BLaER1 treated with 17β-estradiol and CSF1 and Interleukin-3, amounts not matched to agents 10 nM and 100 nM (cell line): ENCODE results near the gene PDE1C.
A peak's percentile ranks its signal among the peaks of the same experiment; 100 is the strongest.

ENCODE experiments used
- H3K27ac ChIP-seq, 11 experiments: shearing (Covaris generic); formaldehyde crosslinking; 2 replicates each; pipeline ENCODE4 v1.8.1; 2022
- H3K27me3 ChIP-seq, 11 experiments: shearing (Covaris generic); formaldehyde crosslinking; 2 replicates each; pipeline ENCODE4 v1.8.1; 2022
- H3K36me3 ChIP-seq, 11 experiments: shearing (Covaris generic); formaldehyde crosslinking; 2 replicates each; pipeline ENCODE4 v1.8.1; 2022
- H3K4me1 ChIP-seq, 10 experiments: shearing (Covaris generic); formaldehyde crosslinking; 2 replicates each; pipeline ENCODE4 v1.8.1; 2022
- H3K4me2 ChIP-seq, 11 experiments: shearing (Covaris generic); formaldehyde crosslinking; 2 replicates each; pipeline ENCODE4 v1.8.1; 2022
- H3K4me3 ChIP-seq, 10 experiments: shearing (Covaris generic); formaldehyde crosslinking; 2 replicates each; pipeline ENCODE4 v1.8.1; 2022
- H3K9ac ChIP-seq, 11 experiments: shearing (Covaris generic); formaldehyde crosslinking; 2 replicates each; pipeline ENCODE4 v1.8.1; 2022
- H3K9me3 ChIP-seq, 11 experiments: shearing (Covaris generic); formaldehyde crosslinking; replicated peaks in 1 of 11; 2 replicates each; pipeline ENCODE4 v1.8.1; 2022
- H4K20me1 ChIP-seq, 11 experiments: shearing (Covaris generic); formaldehyde crosslinking; 2 replicates each; pipeline ENCODE4 v1.8.1; 2022
- Cebpa-rat ChIP-seq, 11 experiments: shearing (Covaris generic); IDR thresholded peaks; 2 replicates each; pipeline ENCODE4 v1.8.1; 2022

Gene PDE1C

GRCh38 chr7:31857172-31857571 lies 213.0 kb downstream of the PDE1C start:
- no peak overlapping the region for H3K4me3 ChIP-seq
- peak overlapping the region in 3 of 11 experiments; percentile 9 to 43 (median 16); a peak in 2 of 22 replicates for H3K9ac ChIP-seq
- no peaks in the 10 kb centered on the region for H3K36me3 ChIP-seq
- no peaks in the 10 kb centered on the region for H3K9me3 ChIP-seq
- H3K27ac ChIP-seq, result peak overlapping the region in 4 of 11 experiments; percentile 65 to 86 (median 74); a peak in 9 of 22 replicates
- H3K4me1 ChIP-seq, result peaks cover 0 to 37% (median 2%) of the 10 kb centered on the region in 10 experiments; a peak in 8 of 20 replicates
- H4K20me1 ChIP-seq, result no peaks in the 10 kb centered on the region
- H3K4me2 ChIP-seq, result peak overlapping the region in 4 of 11 experiments; percentile 63 to 96 (median 74); a peak in 8 of 22 replicates
- no peak; a peak in 1 of 22 replicates for TF ChIP-seq Cebpa-rat (IDR thresholded peaks at IDR 0.05)
- no peaks in the 10 kb centered on the region for H3K27me3 ChIP-seq

- Histone ChIP-seq H3K9me3 (no peaks in the 10 kb centered on the region), H3K36me3 (no peaks in the 10 kb centered on the region), H3K9ac (no peak overlapping the region), H3K4me2 (peak overlapping the region in 3 of 11 experiments; percentile 73 to 96 (median 75); a peak in 7 of 22 replicates), H3K4me1 (peaks cover 0 to 37% (median 2%) of the 10 kb centered on the region in 10 experiments; a peak in 8 of 20 replicates), H3K27me3 (no peaks in the 10 kb centered on the region), H3K27ac (peak overlapping the region in 3 of 11 experiments; percentile 34 to 75 (median 72); a peak in 4 of 22 replicates), H3K4me3 (no peak overlapping the region), H4K20me1 (no peaks in the 10 kb centered on the region)
- TF ChIP-seq Cebpa-rat (IDR thresholded peaks at IDR 0.05), result no peak
Measured at GRCh38 chr7:31856337-31856736, 213.9 kb downstream of the PDE1C start.

- TF ChIP-seq Cebpa-rat (IDR thresholded peaks at IDR 0.05), result no peak
- Histone ChIP-seq H3K4me3 (no peak overlapping the region), H3K9ac (no peak overlapping the region), H3K4me2 (peak overlapping the region in 1 of 11 experiments; percentile 75; a peak in 2 of 22 replicates), H3K9me3 (no peaks in the 10 kb centered on the region), H3K27me3 (no peaks in the 10 kb centered on the region), H3K36me3 (no peaks in the 10 kb centered on the region), H3K27ac (no peak overlapping the region), H4K20me1 (no peaks in the 10 kb centered on the region), H3K4me1 (peaks cover 0 to 41% (median 2%) of the 10 kb centered on the region in 10 experiments; a peak in 8 of 20 replicates)
Measured at GRCh38 chr7:31855530-31855929, 214.7 kb downstream of the PDE1C start.

- no peaks in the 10 kb centered on the region for H3K27me3 ChIP-seq
- H3K4me2 ChIP-seq, result 0 out of 22 replicates have a peak overlapping the region, but pooled peaks of 1 of the 11 experiments have one; percentile 16
- no peak overlapping the region for H3K9ac ChIP-seq
- H4K20me1 ChIP-seq, result no peaks in the 10 kb centered on the region
- no peak overlapping the region for H3K27ac ChIP-seq
- H3K4me1 ChIP-seq, result peaks cover 0 to 41% (median 2%) of the 10 kb centered on the region in 10 experiments; a peak in 8 of 20 replicates
- no peaks in the 10 kb centered on the region for H3K9me3 ChIP-seq
- no peak for TF ChIP-seq Cebpa-rat (IDR thresholded peaks at IDR 0.05)
- H3K4me3 ChIP-seq, result no peak overlapping the region
- H3K36me3 ChIP-seq, result no peaks in the 10 kb centered on the region
Measured at GRCh38 chr7:31853380-31853779, 216.8 kb downstream of the PDE1C start.

- no peak for TF ChIP-seq Cebpa-rat (IDR thresholded peaks at IDR 0.05)
- Histone ChIP-seq H3K4me1 (peaks cover 0 to 31% (median 2%) of the 10 kb centered on the region in 10 experiments; a peak in 8 of 20 replicates), H3K27ac (no peak overlapping the region), H3K36me3 (no peaks in the 10 kb centered on the region), H3K4me2 (no peak overlapping the region), H3K9me3 (no peaks in the 10 kb centered on the region), H4K20me1 (no peaks in the 10 kb centered on the region), H3K9ac (no peak overlapping the region), H3K4me3 (no peak overlapping the region), H3K27me3 (no peaks in the 10 kb centered on the region)
Measured at GRCh38 chr7:31852462-31852861, 217.7 kb downstream of the PDE1C start.

- Histone ChIP-seq H3K9ac (no peak overlapping the region), H3K27ac (no peak overlapping the region), H3K36me3 (no peaks in the 10 kb centered on the region), H3K27me3 (no peaks in the 10 kb centered on the region), H3K4me2 (no peak overlapping the region), H4K20me1 (no peaks in the 10 kb centered on the region), H3K4me3 (no peak overlapping the region), H3K9me3 (no peaks in the 10 kb centered on the region), H3K4me1 (peaks cover 0 to 19% (median 0%) of the 10 kb centered on the region in 10 experiments; a peak in 7 of 20 replicates)
- no peak for TF ChIP-seq Cebpa-rat (IDR thresholded peaks at IDR 0.05)
Measured at GRCh38 chr7:31851119-31851518, 219.1 kb downstream of the PDE1C start.

- Histone ChIP-seq H3K4me2 (peak overlapping the region in 1 of 11 experiments; percentile 11; a peak in 1 of 22 replicates), H3K4me3 (no peak overlapping the region), H3K9ac (no peak overlapping the region), H3K27ac (no peak overlapping the region), H3K9me3 (peaks cover 0 to 4% (median 2%) of the 10 kb centered on the region in 11 experiments; a peak in 9 of 22 replicates), H3K4me1 (peaks cover 0 to 15% (median 0%) of the 10 kb centered on the region in 10 experiments; a peak in 3 of 20 replicates), H4K20me1 (no peaks in the 10 kb centered on the region), H3K27me3 (no peaks in the 10 kb centered on the region), H3K36me3 (no peaks in the 10 kb centered on the region)
- no peak for TF ChIP-seq Cebpa-rat (IDR thresholded peaks at IDR 0.05)
Measured at GRCh38 chr7:31850601-31851000, 219.6 kb downstream of the PDE1C start.

GRCh38 chr7:31850066-31850465 lies 220.1 kb downstream of the PDE1C start:
- Histone ChIP-seq H3K36me3 (no peaks in the 10 kb centered on the region), H3K9ac (no peak overlapping the region), H3K27me3 (no peaks in the 10 kb centered on the region), H3K27ac (no peak overlapping the region), H3K9me3 (peaks cover 4 to 9% (median 7%) of the 10 kb centered on the region in 11 experiments; a peak in 13 of 22 replicates), H4K20me1 (no peaks in the 10 kb centered on the region), H3K4me3 (no peak overlapping the region), H3K4me1 (peaks cover 0 to 15% (median 0%) of the 10 kb centered on the region in 10 experiments; a peak in 3 of 20 replicates), H3K4me2 (peak overlapping the region in 3 of 11 experiments; percentile 5 to 24 (median 11); a peak in 3 of 22 replicates)
- TF ChIP-seq Cebpa-rat (IDR thresholded peaks at IDR 0.05), result no peak

GRCh38 chr7:31835471-31835870 lies 234.7 kb downstream of the PDE1C start:
- Histone ChIP-seq H3K36me3 (no peaks in the 10 kb centered on the region), H3K9ac (no peak overlapping the region), H3K27me3 (no peaks in the 10 kb centered on the region), H3K9me3 (peaks cover 0 to 35% (median 10%) of the 10 kb centered on the region in 11 experiments; a peak in 13 of 22 replicates), H3K27ac (no peak overlapping the region), H3K4me1 (peaks cover 16 to 50% (median 38%) of the 10 kb centered on the region in 10 experiments), H3K4me2 (peak overlapping the region in 3 of 11 experiments; percentile 74 to 85 (median 76); a peak in 3 of 22 replicates), H4K20me1 (no peaks in the 10 kb centered on the region), H3K4me3 (no peak overlapping the region)
- TF ChIP-seq Cebpa-rat (IDR thresholded peaks at IDR 0.05), result no peak
